CD14-positive monocyte (primary cell): ENCODE data around the gene MILR1. TPM values are rescaled to one million over a fixed set of nuclear protein-coding genes. Genes with fewer than 3 reads are reported as not detected.

ENCODE experiments used
- DNase-seq, 3 donors: peaks; one replicate each; pipeline ENCODE4 v3.0.0-alpha.2; 2011 to 2022
- H2AFZ ChIP-seq: 2 replicates; pipeline ENCODE4 v1.6.0; 2012; ENCODE audit warnings: mild to moderate bottlenecking, low read depth, low read length, inconsistent platforms; ENCODE audit not compliant: insufficient read depth, poor library complexity, severe bottlenecking
- H3K27ac ChIP-seq, 2 donors: 1 replicate in 1 of 2; 2 replicates in 1 of 2; pipeline ENCODE4 v1.5.1; 2012 to 2013; ENCODE audit warnings: low read length in 2 of 2, control low read depth in 1 of 2, inconsistent platforms in 1 of 2, low read depth in 1 of 2, mild to moderate bottlenecking in 1 of 2
- H3K27me3 ChIP-seq, 2 donors: one replicate each; pipeline versions ENCODE4 v1.6.0 to v1.6.1; 2011 to 2013; ENCODE audit warnings: low read length in 2 of 2; ENCODE audit not compliant: control insufficient read depth in 2 of 2, insufficient read depth in 2 of 2
- H3K36me3 ChIP-seq, 2 donors: replicated peaks in 1 of 2; 1 replicate in 1 of 2; 2 replicates in 1 of 2; pipeline versions ENCODE4 v1.5.1 to v1.6.1; 2012 to 2013; ENCODE audit warnings: low read length in 2 of 2, control low read depth in 1 of 2, inconsistent platforms in 1 of 2, mild to moderate bottlenecking in 1 of 2; ENCODE audit not compliant: insufficient read depth in 2 of 2, control insufficient read depth in 1 of 2
- H3K4me1 ChIP-seq, 2 donors: 1 replicate in 1 of 2; 2 replicates in 1 of 2; pipeline versions ENCODE4 v1.5.1 to v1.6.1; 2012 to 2013; ENCODE audit warnings: low read length in 2 of 2, control low read depth in 1 of 2, inconsistent platforms in 1 of 2, mild to moderate bottlenecking in 1 of 2, moderate library complexity in 1 of 2; ENCODE audit not compliant: insufficient read depth in 2 of 2, control insufficient read depth in 1 of 2
- H3K4me2 ChIP-seq: replicated peaks from 2 replicates; pipeline ENCODE3; 2012; ENCODE audit warnings: low read length, moderate library complexity, mild to moderate bottlenecking; ENCODE audit not compliant: poor library complexity, severe bottlenecking; ENCODE audit errors: extremely low read depth
- H3K4me3 ChIP-seq, 3 experiments: fragments of 200-600 bp in 1 of 3; sonication (generic) in 1 of 3; replicated peaks in 1 of 3; 1 replicate in 2 of 3; 2 replicates in 1 of 3; pipeline ENCODE4 v1.5.1; 2011 to 2013; ENCODE audit warnings: low read length in 3 of 3, mild to moderate bottlenecking in 3 of 3, control low read depth in 2 of 3, low read depth in 2 of 3, inconsistent platforms in 1 of 3, moderate library complexity in 1 of 3
- H3K79me2 ChIP-seq: 2 replicates; pipeline ENCODE4 v1.6.0; 2012; ENCODE audit warnings: mild to moderate bottlenecking, control low read depth, inconsistent platforms, low read length, moderate library complexity; ENCODE audit not compliant: insufficient read depth
- H3K9ac ChIP-seq: 2 replicates; pipeline ENCODE4 v1.6.0; 2017; ENCODE audit warnings: low read length, mild to moderate bottlenecking; ENCODE audit not compliant: insufficient read depth, poor library complexity, severe bottlenecking
- H3K9me3 ChIP-seq, 2 donors: replicated peaks in 1 of 2; 1 replicate in 1 of 2; 2 replicates in 1 of 2; pipeline versions ENCODE4 v1.5.1 to v1.6.1; 2012 to 2013; ENCODE audit warnings: low read length in 2 of 2, control low read depth in 1 of 2; ENCODE audit not compliant: control insufficient read depth in 1 of 2, insufficient read depth in 1 of 2
- H4K20me1 ChIP-seq: 2 replicates; pipeline ENCODE4 v1.6.0; 2012; ENCODE audit warnings: mild to moderate bottlenecking, low read length, control low read depth, moderate library complexity; ENCODE audit not compliant: insufficient read depth
- H3K27ac Mint-ChIP-seq, 7 donors: one replicate each; pipeline ENCODE4 v1.8.0; 2020; ENCODE audit warnings: mild to moderate bottlenecking in 7 of 7, mixed read lengths in 7 of 7, moderate library complexity in 6 of 7, inconsistent platforms in 2 of 7
- H3K27me3 Mint-ChIP-seq, 3 donors: one replicate each; pipeline ENCODE4 v1.8.0; 2021 to 2022; ENCODE audit warnings: low read depth in 3 of 3, mild to moderate bottlenecking in 3 of 3, mixed read lengths in 3 of 3, moderate library complexity in 3 of 3, inconsistent platforms in 1 of 3
- H3K36me3 Mint-ChIP-seq, 2 donors: one replicate each; pipeline ENCODE4 v1.8.0; 2020; ENCODE audit warnings: mixed read lengths in 2 of 2, inconsistent platforms in 1 of 2, mild to moderate bottlenecking in 1 of 2
- H3K4me1 Mint-ChIP-seq: one replicate; pipeline ENCODE4 v1.8.0; 2020; ENCODE audit warnings: mild to moderate bottlenecking, mixed read lengths
- H3K4me3 Mint-ChIP-seq, 2 donors: one replicate each; pipeline ENCODE4 v1.8.0; 2020; ENCODE audit warnings: mild to moderate bottlenecking in 2 of 2, mixed read lengths in 2 of 2, moderate library complexity in 1 of 2
- H3K9me3 Mint-ChIP-seq, 7 donors: one replicate each; pipeline ENCODE4 v1.8.0; 2020 to 2022; ENCODE audit warnings: mixed read lengths in 7 of 7, mild to moderate bottlenecking in 6 of 7, moderate library complexity in 6 of 7, inconsistent platforms in 2 of 7
- CTCF ChIP-seq: fragments of 200-600 bp; IDR thresholded peaks from one replicate; pipeline ENCODE4 v1.8.0; 2022; ENCODE audit warnings: antibody characterized with exemption, mild to moderate bottlenecking
- WGBS: methylation state at CpG from one replicate; pipeline ENCODE4 v1.1.5; 2013; ENCODE audit warnings: missing lambda C conversion rate; ENCODE audit not compliant: insufficient coverage; 5-methylcytosine and 5-hydroxymethylcytosine counted together
- intact Hi-C, 2 donors: fragments of 100-400 bp; cut with micrococcal nuclease; formaldehyde crosslinking; loops; one replicate each; pipeline versions ENCODE4 v1.15.0 to v1.15.1; 2023
- polyA plus RNA-seq, 3 donors: library from polyadenylated mRNA; depleted of rRNA in 1 of 3; unstranded in 2 of 3; stranded (reverse) in 1 of 3; fragments of 300-500 nt in 2 of 3; fragments of >200 nt in 1 of 3; fragmentation: Illumina TruSeq in 2 of 3; gene quantifications; 1 replicate in 2 of 3; 2 replicates in 1 of 3; pipeline ENCODE4 v1.2.3, GENCODE V29; 2012 to 2021

MILR1 gene
- polyA plus RNA-seq, 3 donors: 72.0 to 95.2 (median 81.7) TPM

GRCh38 chr17:64423881-64424280, 25.0 kb upstream of the MILR1 start:
- no peak overlapping the region for H3K9ac ChIP-seq
- no peaks in the 10 kb centered on the region for H3K27me3 ChIP-seq
- no peak overlapping the region for H2AFZ ChIP-seq
- Mint-ChIP-seq H3K27ac (no peak overlapping the region), H3K4me3 (no peak overlapping the region), H3K36me3 (no peaks in the 10 kb centered on the region), H3K4me1 (peaks cover 5% of the 10 kb centered on the region), H3K9me3 (no peaks in the 10 kb centered on the region), H3K27me3 (peaks cover 0 to 4% (median 0%) of the 10 kb centered on the region in 3 donors)
- H3K9me3 ChIP-seq: no peaks in the 10 kb centered on the region
- H3K36me3 ChIP-seq: no peaks in the 10 kb centered on the region
- no CpG with 5 or more reads among the region's 3 CpGs for WGBS
- no peak overlapping the region for H3K27ac ChIP-seq
- TF ChIP-seq CTCF: no peak
- H4K20me1 ChIP-seq: no peaks in the 10 kb centered on the region
- no peaks in the 10 kb centered on the region for H3K79me2 ChIP-seq
- H3K4me3 ChIP-seq: no peak overlapping the region
- H3K4me1 ChIP-seq: peaks cover 4 to 9% of the 10 kb centered on the region in 2 donors
- intact Hi-C loops: loop anchor here (5.0 kb wide), 1 partner anchor 33 kb away; no protein-coding TSS in a partner anchor
- no peak overlapping the region for H3K4me2 ChIP-seq
- no peak for DNase-seq

- no peak overlapping the region for H3K9ac ChIP-seq
- DNase-seq: no peak
- H3K4me3 ChIP-seq: no peak overlapping the region
- no peak overlapping the region for H3K4me2 ChIP-seq
- H3K36me3 ChIP-seq: no peaks in the 10 kb centered on the region
- intact Hi-C loops: loop anchor here (5.0 kb wide), 1 partner anchor 33 kb away; no protein-coding TSS in a partner anchor
- peaks cover 4% of the 10 kb centered on the region for H3K4me1 Mint-ChIP-seq
- H3K27ac Mint-ChIP-seq: no peak overlapping the region
- H3K4me3 Mint-ChIP-seq: no peak overlapping the region
- H3K79me2 ChIP-seq: no peaks in the 10 kb centered on the region
- H3K9me3 Mint-ChIP-seq: no peaks in the 10 kb centered on the region
- H3K36me3 Mint-ChIP-seq: no peaks in the 10 kb centered on the region
- WGBS: no CpG with 5 or more reads among the region's 1 CpG
- no peaks in the 10 kb centered on the region for H4K20me1 ChIP-seq
- H3K27me3 ChIP-seq: no peaks in the 10 kb centered on the region
- TF ChIP-seq CTCF: no peak
- no peak overlapping the region for H3K27ac ChIP-seq
- H3K9me3 ChIP-seq: no peaks in the 10 kb centered on the region
- H3K4me1 ChIP-seq: peaks cover 4 to 7% of the 10 kb centered on the region in 2 donors
- H2AFZ ChIP-seq: no peak overlapping the region
- peaks cover 0 to 4% (median 0%) of the 10 kb centered on the region in 3 donors for H3K27me3 Mint-ChIP-seq
These were observed 24.5 kb upstream of the MILR1 start for GRCh38 chr17:64424324-64424849.
